ENCODE measurements around the gene UGT1A6.
"Not testable (repeated sequence)": the region's sequence is repeated elsewhere in the genome, so short reads cannot be mapped to it uniquely, and the experiment has no call there.

UGT1A6 gene

DNA sequence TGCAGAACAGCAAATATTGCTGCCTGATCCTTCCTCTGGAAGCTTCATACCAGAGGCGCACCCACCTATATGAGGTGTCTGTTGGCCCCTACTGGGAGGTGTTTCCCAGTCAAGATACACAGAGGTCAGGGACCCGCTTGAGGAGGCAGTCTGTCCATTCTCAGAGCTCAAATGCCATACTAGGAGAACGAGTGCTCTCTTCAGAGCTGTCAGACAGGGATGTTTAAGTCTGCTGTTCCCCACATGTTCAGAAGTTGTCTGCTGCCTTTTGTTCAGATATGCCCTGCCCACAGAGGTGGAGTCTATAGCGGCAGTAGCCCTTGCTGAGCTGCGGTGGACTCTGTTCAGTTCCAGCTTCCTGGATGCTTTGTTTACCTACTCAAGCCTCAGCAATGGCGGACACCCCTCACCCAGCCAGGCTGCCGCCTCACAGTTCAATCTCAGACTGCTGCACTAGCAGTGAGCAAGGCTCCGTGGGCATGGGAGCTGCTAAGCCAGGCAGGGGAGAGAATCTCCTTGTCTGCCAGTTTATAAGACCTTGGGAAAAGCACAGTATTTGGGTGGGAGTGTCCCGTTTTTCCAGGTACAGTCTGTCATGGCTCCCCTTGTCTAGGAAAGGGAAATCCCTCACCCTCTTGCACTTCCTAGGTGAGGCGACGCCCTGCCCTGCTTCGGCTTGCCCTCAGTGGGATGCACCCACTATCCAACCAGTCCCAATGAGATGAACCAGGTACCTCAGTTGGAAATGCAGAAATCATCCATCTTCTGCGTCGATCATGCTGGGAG, 44.4 kb downstream of the UGT1A6 start:
- DNase-seq: not testable (repeated sequence)

DNA sequence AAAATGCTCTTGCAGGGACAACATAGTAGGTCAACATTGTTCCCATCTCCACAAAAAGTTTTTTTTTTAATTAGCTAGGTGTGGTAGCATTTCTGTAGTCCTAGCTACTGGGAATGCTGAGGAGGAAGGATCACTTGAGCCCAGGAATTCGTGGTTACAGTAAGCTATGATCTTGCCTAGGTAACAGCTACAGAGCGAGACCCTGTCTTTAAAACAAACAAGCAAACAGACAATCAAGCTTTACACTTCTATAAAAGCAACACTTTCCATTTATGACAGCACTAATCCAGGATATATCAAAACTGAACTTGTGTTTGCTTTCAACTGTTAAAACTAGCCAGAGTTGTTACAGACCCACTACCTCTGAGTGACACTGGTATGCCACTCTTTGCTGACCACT, 48.2 kb downstream of the UGT1A6 start:
- no peak for DNase-seq

DNA sequence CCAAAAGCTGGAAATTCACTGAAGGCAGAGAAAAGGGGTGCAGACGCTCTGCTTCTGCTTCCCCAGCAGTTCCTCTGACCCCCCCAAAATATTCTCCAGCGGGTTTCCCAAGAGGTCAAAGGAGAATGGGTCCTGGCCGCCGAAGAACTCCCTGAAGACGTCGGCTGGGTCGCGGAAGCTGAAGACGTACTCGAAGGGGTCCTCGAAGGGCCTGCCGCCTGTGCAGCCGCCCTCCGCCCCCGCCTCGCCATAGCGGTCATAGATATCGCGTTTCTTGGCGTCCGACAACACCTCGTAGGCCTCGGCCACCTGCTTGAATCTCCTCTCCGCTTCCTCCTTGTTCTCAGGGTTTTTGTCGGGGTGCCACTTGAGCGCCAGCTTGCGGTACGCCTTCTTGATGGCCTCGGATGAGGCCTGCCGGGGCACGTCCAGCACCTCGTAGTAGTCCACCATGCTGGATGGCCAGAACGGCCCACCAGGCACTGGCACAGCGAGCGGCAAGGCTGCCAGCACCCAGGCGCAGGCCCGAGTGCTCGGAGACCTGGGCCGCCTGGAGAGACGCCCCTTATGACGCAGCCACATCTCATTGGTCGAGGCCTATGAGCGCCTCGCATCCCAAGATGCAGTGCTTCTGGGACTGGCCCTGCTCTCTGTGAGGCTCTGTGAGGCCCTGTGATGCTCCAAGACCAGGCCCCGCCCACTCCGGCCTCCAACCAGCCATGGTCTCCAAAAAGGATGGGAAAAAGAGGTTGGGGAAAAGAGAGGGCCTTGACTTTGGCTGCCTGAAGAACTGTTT, 51.0 kb downstream of the UGT1A6 start:
- no peak for DNase-seq

DNA sequence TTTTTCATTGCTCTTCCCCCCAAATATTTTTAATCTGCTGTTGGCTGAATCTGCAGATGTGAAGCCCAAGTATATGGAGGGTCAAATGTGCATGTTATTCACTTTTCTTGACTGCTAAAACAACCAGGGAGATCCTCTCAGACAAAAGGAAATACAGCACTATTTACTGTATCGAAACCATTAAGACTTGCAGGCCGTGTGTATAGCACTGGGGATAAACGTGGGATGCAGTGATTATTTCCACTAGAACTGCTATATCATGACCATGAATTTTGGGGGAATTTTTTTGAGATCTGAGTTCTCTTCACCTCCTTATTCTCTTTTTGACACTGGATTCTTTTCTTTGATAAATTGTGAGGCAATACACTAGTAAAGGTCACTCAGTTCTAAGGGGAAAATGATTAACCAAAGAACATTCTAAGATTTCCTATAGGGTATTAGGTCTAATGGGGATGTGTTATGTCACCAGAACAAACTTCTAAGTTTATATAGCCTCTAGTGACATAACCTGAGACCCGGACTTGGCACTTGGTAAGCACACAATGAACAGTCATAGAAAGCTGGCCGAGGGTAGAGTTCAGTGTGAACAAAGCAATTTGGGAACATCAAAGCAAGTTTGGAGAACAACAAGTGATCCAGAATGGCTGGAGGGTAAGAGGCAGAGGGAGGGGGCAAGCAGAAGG, 52.5 kb downstream of the UGT1A6 start:
- no peak for DNase-seq

DNA sequence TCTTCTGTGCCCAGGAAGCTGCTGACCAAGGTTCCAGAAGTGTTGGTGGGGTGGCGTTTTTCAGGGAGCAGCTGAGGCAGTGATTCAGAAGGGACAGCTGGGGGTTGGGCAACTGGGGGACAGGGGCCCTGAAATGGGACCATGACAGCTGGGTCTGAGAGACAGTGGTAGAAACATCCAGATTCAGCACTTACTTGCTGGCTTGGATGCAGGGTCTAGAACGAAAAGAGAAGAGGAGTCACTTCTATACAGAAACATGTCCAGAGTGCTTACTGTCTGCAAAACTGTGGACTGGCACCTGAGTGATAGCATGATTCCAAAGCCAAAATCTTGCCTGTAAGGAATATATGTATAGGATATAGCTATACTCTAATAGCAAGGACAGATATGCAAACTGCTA, 53.1 kb downstream of the UGT1A6 start:
- DNase-seq: not testable (repeated sequence)

DNA sequence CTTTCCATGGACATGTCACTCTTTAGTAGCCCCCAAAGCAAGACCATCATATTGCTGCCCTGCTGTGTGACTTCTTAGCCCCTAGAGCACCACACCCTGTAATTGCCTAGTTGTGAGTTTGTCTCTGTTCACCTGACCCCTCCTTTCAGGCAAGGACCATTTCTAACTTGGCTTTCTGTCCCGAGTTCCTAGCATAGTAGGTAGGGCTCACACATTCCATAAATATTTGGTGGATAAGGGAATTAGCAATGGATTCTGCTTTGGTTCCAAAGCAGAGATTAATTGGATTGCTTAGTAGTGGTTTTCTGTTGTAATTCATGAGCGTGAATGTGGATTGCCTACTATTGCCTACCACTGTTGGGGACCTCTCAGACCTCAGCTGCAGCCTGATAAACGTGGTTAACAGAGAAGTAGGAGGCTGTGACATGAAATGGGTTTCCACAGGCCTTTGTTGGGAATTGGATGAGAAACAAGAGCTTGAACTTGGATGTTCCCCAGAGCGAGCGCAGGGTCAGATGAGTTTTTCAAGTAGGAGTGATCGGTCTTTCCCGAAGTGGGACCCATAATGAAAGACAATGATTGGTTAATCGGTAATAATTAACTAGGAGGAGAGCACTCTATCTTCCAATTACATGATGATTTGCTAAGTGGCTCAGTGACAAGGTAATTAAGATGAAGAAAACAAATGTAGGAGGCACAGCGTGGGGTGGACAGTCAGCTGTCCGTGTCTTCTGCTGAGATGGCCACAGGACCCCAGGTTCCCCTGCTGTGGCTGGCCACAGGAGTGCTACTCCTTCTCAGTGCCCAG, 54.0 kb downstream of the UGT1A6 start:
- DNase-seq: no peak

DNA sequence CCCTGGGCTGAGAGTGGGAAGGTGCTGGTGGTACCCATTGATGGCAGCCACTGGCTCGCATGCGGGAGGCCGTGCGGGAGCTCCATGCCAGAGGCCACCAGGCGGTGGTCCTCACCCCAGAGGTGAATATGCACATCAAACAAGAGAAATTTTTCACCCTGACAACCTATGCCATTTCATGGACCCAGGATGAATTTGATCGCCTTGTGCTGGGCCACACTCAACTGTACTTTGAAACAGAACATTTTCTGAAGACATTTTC, 54.5 kb downstream of the UGT1A6 start:
- DNase-seq: no peak

DNA sequence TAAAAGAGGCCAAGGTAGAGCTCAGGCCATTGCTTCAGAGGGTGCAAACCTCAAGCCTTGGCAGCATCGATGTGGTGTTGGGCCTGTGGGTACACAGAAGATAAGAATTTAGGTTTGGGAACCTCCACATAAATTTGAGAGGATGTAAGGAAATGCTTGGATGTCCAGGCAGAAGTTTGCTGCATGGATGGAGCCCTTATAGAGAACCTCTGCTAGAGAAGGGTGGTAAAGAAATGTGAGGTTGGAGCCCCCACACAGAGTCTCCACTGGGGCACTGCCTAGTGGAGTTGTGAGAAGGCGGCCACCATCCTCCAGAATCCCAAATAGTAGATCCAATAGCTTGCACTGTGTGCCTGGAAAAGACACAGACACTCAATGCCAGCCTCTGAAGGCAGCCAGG, 58.0 kb downstream of the UGT1A6 start:
- DNase-seq: not testable (repeated sequence)

DNA sequence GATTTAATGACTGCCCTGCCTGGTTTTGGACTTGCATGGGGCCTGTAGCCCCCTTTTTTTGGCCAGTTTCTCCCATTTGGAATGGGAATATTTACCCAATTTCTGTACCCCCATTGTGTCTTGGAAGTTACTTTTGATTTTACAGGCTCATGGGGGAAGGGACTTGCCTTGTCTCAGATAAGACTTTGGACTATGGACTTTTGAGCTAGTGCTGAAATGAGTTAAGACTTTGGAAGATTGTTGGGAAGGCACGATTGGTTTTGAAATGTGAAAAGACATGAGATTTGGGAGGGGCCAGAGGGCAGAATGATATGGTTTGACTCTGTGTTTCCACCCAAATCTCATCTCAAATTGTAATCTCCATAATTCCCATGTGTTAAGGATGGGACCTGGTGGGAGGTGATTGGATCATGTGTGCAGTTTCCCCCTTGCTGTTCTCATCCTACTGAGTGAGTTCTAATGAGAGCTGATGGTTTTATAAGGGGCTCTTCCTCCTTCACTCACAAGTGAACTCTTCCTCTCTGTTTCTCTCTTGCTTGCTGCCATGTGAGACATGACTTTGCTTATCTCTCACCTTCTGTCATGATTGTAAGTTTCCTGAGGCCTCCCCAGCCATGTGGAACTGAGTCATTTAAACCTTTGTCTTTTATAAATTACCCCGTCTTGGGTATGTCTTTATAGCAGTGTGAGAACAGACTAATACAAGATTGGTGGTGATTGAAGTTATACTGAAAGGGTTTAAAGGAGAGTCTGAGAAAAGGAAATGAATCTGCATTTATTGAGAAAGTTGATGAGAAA, 58.7 kb downstream of the UGT1A6 start:
- not testable (repeated sequence) for DNase-seq

DNA sequence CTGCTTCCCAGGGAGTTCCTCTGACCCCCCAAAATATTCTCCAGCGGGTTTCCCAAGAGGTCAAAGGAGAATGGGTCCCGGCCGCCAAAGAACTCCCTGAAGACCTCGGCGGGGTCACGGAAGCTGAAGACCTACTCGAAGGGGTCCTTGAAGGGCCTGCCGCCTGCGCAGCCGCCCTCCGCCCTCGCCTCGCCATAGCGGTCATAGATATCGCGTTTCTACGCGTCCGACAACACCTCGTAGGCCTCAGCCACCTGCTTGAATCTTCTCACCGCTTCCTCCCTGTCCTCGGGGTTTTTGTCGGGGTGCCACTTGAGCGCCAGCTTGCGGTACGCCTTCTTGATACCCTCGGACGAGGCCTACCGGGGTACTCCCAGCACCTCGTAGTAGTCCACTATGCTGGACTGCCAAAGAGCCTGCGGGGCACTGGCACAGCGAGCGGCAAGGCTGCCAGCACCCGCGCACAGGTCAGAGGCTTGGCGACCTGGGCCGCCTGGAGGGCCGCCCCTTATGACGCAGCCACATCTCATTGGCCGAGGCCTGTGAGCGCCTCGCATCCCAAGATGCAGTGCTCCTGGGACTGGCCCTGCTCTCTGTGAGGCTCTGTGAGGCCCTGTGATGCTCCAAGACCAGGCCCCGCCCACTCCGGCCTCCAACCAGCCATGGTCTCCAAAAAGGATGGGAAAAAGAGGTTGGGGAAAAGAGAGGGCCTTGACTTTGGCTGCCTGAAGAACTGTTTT, 62.4 kb downstream of the UGT1A6 start:
- no peak for DNase-seq

DNA sequence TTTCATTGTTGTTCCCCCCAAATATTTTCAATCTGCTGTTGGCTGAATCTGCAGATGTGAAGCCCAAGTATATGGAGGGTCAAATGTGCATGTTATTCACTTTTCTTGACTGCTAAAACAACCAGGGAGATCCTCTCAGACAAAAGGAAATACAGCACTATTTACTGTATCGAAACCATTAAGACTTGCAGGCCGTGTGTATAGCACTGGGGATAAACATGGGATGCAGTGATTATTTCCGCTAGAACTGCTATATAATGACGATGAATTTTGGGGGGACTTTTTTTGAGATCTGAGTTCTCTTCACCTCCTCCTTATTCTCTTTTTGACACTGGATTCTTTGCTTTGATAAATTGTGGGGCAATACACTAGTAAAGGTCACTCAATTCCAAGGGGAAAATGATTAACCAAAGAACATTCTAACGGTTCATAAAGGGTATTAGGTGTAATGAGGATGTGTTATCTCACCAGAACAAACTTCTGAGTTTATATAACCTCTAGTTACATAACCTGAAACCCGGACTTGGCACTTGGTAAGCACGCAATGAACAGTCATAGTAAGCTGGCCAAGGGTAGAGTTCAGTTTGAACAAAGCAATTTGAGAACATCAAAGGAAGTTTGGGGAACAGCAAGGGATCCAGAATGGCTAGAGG, 63.9 kb downstream of the UGT1A6 start:
- DNase-seq: no peak

DNA sequence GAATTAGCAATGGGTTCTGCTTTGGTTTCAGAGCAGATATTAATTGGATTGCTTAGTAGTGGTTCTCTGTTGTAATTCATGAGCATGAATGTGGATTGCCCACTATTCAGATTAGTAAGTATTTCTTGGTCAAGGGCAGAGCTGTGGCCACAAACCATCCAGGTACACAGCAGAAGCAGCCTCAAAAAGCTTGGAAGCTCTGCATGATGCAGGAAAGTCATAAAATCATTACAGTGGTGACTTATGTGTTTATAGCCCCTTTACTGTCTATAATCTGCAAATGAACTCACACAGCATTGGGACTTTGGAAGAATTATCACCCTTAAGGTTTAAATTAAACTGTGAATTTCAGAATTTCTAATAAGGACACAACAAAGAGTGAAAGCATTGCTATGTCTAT, 65.5 kb downstream of the UGT1A6 start:
- no peak for DNase-seq

DNA sequence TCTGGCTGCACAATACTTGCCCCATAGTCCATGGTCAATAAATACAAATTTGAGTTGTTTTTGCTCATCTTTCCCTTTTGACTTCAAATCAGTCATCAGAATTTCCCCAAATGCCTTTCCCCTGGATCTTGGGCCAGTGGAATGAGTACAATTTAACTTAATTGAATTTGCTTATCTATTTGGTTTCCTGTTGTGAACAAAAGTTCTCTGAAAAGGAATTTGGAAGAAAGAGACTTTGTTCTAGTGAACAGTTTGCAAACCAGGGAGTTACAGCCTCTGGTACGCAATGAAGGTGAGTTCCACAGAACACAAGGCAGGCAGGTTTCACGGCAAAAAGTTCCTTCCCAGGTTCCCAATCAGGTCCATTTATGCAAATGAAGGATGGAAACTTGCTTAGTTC, 66.2 kb downstream of the UGT1A6 start:
- no peak for DNase-seq

DNA sequence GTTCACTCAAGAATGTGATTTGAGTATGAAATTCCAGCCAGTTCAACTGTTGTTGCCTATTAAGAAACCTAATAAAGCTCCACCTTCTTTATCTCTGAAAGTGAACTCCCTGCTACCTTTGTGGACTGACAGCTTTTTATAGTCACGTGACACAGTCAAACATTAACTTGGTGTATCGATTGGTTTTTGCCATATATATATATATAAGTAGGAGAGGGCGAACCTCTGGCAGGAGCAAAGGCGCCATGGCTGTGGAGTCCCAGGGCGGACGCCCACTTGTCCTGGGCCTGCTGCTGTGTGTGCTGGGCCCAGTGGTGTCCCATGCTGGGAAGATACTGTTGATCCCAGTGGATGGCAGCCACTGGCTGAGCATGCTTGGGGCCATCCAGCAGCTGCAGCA, 67.4 kb downstream of the UGT1A6 start, which contains the start of gene UGT1A1:
Gene UGT1A1 (plus strand): TSS at position 228 of the 400 bp plus-strand sequence. CDS start 18 bp downstream, at position 246.
- no peak for DNase-seq

DNA sequence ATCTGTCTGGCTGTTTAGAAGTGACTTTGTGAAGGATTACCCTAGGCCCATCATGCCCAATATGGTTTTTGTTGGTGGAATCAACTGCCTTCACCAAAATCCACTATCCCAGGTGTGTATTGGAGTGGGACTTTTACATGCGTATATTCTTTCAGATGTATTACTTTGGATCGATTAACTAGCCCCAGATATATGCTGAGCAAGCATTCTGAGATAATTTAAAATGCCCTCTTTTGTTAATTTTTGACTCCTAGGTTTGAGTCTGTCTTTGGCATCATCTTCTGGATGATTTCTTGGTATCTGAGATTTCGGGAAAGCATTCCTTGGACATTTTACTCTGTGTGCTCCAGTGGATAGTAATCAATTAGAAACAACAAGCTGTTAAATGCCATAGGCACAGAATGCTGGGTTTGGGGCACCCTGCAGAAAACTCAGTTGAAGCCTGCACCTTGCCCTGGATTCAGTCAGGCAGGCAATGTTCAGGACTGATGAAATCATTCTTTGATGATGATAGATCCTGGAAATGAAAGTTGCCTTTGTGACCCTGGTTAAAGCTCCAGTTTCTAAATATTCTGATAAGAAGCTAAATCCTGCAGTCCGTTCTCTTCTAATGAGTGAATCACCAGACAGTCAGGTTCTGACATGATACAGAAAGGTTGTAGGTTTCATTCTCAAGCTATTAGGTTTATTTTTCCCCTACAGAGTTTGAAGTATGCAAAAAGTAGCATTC, 68.5 kb downstream of the UGT1A6 start:
- no peak for DNase-seq

DNA sequence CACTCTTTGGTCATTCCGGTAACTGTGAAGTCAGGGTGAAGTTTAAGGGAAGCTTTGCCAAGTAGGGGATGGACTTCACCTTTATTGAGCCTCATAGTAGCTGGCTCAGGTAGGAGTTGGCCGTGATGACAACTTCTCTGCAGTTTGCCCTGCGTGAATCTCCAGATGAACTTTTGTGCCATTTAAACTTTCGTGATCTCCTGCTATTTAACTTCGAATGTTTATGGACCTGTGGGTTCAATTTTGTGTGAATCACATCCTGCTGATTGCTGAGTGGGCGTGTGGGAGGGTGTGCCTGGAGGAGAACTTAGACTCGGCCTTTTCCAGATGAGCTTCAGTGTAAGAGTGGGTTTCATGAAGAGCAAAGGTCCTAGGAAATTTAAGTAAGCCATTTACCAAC, 71.6 kb downstream of the UGT1A6 start:
- no peak for DNase-seq

DNA sequence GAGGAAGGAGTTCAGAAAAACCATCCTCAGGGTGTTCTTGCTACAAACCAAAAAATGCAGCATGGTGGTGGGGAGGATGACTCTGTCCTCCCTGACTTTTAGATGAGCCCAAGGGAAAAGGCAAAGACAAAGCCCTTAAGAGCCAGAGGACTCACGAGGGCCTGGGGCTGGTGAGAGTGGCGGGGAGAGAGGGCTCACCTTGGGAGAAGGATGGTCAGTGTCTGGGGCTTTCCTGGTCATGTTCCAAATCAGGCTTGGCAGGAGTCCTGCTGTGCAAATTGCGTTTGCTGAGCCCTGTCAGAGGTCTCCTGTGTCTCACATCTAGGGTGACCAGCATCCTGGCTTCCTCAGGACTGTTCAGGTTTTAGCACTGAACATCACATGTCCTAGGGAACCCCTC, 72.1 kb downstream of the UGT1A6 start:
- DNase-seq: no peak

DNA sequence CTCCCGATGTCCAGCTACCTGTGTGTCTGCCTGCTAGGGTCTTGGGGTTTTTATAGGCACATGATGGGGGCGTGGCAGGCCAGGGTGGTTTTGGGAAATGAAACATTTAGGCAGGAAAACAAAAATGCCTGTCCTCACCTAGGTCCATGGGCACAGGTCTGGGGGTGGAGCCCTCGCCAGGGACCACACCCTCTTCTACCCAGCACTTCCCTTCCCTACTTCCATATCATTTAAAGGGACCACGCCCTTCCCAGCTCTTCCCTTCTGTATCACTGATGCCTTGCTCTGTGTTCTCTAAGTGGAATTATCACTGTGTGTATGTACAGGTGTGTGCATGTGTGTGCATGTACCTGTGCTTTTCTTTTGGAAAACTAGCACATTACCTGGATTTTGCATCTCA, 73.7 kb downstream of the UGT1A6 start:
- DNase-seq: no peak

DNA sequence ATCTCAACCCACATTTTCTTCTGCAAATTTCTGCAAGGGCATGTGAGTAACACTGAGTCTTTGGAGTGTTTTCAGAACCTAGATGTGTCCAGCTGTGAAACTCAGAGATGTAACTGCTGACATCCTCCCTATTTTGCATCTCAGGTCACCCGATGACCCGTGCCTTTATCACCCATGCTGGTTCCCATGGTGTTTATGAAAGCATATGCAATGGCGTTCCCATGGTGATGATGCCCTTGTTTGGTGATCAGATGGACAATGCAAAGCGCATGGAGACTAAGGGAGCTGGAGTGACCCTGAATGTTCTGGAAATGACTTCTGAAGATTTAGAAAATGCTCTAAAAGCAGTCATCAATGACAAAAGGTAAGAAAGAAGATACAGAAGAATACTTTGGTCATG, 75.4 kb downstream of the UGT1A6 start:
- no peak for DNase-seq

DNA sequence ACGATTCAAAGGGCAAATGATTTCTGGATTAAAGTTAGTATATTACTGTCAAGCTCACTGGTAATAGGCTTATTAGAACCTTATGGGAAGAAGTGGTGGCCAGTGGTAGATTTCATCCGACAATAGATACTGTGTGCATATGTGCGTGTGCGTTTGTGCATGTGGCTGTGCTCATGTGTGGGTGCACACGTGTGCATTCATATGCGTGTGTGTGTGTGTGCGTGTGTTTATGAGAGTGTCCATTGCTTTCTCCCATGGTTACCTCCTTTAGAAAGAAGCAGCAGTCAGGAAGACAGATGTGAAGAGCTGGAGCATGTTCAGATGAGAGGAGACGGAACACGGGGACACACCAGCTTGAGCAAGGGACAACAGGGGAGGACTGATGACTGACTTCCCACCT, 76.6 kb downstream of the UGT1A6 start:
- DNase-seq: no peak
